Endometrial microvascular endothelial cells (primary cell): ENCODE data around the gene LATS2. TPM values are rescaled to one million over a fixed set of nuclear protein-coding genes. Genes with fewer than 3 reads are reported as not detected.

Experiments
- in situ Hi-C: cut with HindIII; loops from 2 replicates; pipeline ENCODE4 v1.10.0; 2017; ENCODE audit warnings: low sequenced_read_pairs, low pct_unique_long_range_greater_than_20kb; ENCODE audit errors: inconsistent ontology term
- total RNA-seq: library from RNA; depleted of rRNA; stranded (reverse); fragments of >200 nt; gene quantifications from one replicate; pipeline ENCODE4 v1.2.3, GENCODE V29; 2015; ENCODE audit errors: inconsistent ontology term

The LATS2 gene
- total RNA-seq, 1 donor from 2014 or later: 27.7 TPM

DNA sequence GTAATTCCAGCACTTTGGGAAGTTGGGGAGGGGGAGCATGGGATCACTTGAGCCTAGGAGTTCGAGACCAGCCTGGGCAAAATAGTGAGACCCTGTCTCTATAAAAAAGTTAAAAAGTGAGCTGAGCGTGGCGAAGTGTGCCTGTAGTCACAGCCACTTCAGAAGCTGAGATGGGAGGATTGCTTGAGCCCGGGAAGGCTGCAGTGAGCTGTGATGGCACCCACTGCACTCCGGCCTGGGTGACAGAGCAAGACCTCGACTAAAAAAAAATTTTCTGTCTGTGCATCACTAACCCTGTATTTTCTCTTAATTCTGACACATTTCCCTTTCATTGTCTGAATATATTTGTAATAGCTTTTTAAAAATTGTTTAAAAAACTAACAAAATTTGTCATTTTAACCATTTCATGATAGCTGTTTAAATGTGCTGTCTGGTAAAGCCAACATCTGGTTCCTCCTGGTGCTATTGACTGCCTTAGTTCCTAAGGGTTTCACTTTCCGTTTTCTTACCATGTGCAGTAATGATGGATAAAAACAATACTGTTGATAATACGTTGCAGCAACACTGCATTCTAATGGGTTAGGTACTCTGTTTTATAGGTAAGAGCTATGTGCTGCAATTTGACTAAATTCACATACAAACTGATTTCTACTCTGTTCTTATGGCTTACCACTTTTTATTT lies 29.7 kb downstream of the LATS2 start:
- in situ Hi-C loops: no loop called here

DNA sequence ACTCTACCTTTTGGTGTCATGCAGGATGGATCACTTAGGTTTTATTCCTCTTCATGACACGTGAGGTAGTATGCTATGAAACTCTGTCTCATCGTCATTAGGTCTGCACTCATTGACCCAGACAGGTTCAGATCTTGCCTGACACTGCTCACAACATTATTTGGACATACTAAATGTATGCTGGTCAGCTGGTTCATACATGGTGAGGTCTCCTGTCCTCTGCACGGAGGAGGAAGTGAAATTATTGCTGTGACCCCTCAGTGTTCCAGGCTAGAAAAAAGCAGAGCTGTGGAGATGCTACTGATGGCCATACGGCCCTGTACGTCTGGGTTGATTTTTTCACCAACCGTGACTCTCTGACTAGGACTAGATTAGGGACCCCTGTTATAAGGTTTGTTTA lies 35.8 kb downstream of the LATS2 start:
- in situ Hi-C loops: no loop called here

DNA sequence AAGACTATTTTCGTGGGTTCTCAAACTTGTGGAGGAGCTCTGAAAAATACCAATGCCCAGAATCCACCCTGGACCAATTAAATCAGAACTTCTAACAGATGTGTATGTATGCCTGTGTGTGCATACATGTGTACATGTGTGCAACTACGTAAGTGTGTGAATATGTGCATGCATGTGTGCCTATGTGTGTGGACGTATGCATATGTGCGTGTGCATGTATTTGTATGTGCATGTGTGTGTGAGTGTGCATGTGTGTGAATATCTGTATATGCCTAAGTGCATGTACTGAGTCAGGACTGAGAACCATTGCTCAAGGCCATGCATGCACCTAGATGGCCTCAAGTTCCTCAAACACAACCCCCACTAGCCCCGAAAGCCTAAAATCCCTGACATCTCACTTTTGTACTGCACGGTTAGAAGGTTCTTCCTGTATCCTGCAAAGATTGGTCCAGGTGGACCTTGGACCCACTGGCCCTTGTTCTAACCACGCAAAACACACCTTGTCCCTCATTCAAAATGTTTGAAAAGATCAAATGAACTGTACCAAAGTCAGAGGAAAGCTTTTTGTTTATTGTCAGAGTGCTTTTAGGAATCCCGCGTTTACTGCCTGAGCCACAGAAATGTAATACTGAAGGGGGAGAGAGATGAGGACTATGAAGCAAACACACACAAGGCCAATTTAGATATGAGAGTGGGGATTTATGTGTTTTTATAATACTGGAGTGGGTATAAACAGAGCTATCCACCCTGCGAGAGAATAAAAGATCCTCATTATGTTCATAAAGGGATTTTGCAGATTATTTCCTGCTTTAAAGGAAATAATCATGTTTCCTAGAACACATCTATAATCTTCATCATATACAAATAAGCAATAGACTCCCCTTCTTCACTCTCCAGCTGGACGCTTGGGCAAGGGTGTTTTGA lies 39.1 kb downstream of the LATS2 start:
- in situ Hi-C loops: no loop called here

DNA sequence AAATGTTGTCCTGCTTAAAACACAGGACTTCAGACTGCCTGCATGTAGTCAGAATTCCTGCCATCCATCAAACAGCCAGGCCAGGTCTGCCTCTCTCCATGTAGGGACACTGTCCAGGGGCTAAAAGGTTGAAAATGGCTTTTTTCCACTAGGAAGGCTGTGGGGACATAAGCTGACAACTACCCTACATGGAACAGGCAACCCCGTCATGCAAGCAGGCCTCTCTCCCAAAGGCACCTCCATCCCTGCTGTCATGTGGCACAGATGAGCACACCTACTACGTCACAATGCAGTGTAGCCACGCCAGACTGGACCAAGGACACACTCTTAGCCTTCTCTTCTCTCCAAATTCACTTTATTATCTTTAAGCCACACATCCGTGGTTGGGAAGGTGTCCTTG lies 40.8 kb downstream of the LATS2 start:
- in situ Hi-C loops: no loop called here

DNA sequence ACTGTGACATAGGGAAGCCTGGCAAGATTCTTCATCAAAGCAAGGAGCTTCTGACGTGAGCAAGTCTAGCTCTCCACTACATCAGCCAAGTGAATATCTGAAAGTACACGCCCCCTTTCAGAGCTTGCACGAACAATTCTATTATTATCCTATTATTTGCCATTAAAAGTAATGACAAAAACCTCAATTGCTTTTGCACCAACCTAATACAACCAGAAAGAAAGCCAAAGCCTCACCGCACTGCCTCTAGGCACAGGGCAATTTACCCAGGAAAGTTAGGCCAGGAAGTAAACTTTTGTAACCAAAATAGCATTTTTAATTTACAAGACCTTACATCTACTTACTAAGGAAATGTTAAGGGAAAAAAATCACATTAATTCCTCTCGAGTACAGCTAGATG lies 41.2 kb downstream of the LATS2 start:
- in situ Hi-C loops: no loop called here

DNA sequence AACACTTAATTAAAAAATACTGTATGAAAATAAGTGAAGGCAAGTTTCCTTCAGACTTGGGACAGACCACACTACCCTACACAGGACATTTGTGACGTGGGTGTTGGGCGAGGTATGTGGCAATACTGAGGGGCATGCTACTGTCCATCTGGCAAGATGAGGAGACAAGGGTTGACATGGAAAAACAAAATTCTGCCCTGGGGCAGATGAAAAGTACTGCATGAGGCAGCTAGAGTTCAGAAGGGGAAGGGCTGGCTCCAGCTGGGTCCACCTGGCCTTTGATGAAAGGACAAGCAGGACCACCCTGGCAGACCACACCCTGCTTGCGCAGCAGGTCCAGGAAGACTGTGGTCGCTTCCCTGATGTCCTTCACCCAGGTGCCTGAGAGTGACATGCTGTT lies 43.2 kb downstream of the LATS2 start:
- in situ Hi-C loops: no loop called here

DNA sequence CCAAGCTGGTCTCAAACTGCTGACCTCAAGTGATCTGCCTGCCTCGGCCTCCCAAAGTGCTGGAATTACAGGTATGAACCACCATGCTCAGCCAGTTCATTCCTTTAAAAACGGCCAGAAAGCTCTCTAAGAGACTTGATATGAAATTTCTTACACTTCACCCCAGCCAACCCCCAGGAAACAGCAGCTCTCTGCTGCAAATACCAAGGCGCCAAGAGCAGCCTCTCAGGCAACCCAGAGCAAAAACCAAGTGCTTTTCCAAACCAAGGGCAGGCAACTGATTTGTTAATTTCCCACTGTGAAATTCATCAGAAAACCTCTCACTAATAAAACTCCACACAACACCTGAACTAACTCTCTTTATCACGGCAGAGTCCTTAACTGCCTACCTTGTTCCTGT lies 44.9 kb downstream of the LATS2 start:
- in situ Hi-C loops: no loop called here

DNA sequence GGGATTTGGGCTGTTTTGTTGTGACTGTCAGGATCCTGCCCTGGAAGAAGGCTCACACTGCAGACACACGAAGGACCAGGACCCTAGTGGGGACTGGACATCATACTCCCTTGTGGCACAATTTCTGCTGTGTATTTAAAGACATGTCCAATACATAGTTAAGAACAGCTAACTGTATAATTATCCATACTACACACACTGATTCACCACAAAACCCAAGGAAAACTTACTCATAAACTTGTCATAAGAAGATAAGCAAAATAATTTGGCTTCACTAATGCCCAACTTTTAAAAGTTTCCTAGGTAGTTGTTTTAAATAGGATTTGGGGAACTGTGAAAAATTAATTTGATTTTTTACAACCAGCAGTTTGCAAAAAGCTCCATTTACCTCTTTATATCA lies 46.1 kb downstream of the LATS2 start:
- in situ Hi-C loops: no loop called here

DNA sequence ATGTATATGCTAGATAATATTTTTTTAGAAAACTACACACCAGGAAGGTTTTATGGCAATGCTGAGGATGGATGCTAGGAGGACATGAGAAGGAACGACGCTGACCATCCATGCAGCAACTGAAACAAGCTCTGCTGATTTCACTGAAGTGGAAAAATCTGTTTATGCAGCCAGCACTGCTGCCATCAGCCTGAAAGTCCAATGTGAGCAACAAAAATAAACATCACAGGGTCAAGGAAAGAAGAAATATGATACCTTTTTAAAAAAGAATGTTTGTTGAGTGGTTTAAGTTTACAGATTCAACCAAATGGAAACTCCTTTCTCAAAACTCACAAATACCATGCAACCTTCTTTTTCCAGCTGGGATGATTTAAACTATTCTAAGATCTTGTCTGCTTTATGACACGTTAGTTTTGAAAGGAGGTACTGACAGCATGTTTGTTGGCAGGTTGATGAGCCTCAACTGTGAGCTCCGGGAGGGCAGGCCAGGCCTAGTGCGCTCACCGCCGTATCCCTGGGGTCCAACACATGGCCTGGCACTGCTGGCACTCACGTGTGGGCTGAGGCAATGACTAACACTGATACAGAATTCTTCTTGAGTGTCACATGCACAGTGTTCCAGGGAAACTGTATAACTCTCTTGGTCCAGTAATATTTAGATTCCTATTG lies 46.8 kb downstream of the LATS2 start:
- in situ Hi-C loops: no loop called here

DNA sequence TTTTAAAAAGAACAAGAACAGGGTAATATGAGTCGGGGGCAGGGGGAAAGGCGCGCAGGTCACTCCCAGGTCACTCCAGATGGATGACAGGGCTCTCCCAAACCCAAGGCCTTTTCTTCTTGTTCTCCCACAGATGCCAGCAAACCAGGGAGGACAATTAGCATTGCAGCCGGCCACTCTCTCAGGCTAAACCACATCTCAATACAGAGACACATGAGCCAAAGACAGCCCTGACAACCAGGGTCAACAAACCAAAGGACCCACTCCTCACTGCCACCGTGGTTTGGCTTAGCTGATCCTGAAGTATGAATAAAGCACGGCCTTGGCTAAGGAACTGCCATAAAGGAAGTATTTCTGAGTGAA lies 47.3 kb downstream of the LATS2 start:
- in situ Hi-C loops: no loop called here

DNA sequence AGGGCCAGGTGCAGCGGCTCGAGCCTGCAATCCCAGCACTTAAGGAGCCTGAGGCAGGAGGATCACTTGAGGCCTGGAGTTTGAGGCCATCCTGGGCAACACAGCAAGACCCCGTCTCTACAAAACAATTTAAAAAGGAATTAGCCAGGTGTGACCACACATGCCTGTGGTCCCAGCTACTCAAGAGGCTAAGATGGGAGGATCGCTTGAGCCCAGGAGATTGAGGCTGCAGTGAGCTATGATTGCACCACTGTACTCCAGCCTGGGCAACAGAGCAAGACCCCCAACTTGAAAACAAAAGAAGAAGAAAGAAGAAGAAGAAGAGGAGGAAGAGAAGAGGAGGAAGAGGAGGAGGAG lies 47.7 kb downstream of the LATS2 start:
- in situ Hi-C loops: no loop called here

DNA sequence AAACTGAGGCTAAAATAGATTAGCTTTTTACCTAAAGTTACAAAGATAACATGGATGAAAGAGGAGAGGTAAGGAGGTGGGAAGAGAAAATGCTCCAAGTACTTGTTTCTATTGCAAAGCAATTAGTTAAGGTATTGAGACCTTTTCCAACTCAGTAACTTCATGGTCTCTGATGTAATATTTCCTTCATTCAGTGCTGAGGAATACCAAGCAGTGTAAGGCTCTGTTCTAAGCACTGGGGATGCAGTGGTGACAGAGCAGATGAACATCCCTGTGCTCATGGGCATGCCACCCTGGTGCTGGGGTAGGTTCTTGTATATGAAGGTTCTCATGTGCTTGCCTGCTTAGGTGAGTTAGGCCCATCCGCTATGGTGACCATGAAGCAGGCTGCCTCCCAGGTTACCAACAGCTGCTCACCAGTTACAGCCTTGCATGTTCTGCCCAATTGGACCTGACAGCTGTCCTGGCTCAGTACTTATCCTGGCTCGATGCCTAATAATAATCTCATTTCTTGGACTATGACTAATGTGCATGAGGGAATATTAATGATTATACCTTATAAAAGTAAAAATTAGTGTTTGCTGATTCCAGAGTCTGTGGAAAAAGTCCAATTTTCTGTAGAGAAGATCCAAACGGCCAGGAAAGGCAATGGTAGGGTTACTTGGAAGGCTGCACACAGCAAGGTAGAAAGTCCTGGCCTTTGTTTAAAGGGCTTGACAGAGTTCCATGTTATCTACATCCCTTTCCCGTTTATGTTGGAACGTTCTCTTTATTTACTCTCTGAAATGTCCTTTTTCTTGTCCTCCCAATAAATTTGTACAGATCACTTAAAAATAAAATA lies 48.3 kb downstream of the LATS2 start:
- in situ Hi-C loops: no loop called here

DNA sequence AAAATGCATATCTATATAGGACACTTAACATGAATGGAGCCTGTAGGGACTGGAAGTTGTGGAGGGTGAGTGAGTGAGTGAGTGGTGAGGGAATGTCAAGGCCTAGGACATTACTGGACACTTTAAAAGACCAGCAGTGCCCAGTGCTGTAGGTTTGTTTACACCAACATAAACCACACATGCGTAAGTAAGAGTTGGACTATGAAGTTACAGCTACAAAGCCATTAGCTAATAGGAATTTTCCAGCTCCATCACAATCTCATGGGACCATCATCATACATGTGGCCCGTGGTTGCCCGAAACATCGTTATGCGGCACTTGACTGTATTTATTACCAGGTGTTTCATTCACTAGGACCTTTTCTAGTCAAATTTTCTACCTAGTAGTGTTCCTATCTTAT lies 49.2 kb downstream of the LATS2 start:
- in situ Hi-C loops: no loop called here

DNA sequence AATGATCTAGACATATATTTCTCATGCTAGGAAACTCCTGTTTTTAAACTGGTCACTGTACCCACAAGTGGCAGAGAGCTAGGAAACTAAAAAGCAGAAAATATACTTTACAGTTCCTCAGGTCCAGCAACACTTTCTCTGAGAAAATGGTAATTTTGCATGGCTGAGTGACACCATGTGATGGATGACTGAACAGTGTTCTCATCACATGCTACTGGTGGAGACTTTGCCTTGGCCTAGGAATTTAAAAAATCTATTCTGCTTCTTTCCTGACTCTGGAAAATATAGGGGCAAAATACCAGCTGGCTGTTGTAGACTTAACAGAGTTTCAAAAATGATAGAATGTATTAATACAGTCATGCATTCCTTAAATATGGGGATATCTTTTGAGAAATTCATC lies 50.0 kb downstream of the LATS2 start:
- in situ Hi-C loops: no loop called here

DNA sequence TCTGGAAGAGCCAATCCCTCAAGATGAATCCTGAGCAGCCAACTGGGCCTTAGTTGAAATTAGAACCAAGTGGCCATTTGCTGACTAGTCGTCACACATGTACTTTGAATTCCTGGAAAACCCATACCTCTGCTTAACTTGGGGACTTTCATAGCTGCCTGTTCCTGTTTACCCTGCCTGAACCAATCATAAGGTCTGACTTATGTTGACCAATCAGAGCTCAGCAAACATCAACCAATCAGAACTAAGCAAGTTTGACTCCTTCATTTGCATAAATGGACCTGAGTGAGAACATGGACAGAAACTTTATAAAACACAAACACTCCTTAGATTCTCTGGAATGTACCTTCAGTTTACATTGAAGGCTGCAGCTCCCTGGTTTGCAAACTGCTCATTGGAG lies 50.8 kb downstream of the LATS2 start:
- in situ Hi-C loops: no loop called here

DNA sequence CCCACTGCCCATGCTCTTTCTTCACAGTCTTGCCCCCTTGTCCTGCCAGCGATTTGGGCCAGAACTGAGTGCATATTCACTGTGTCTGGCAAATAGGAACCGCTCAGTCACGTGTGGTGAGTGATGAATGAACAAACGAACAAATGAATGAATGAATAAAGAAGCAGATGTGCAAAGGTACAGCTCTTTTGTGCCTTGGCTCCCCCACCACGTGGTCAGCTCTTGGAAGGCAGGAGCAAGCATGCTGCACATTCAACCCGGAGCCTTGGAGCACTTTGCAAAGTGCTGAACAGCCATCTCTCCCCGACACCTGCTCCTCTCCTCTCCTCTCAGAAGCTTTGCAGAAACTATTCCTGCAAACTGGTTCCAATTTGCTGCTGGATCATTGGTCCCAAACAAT lies 52.4 kb downstream of the LATS2 start:
- in situ Hi-C loops: no loop called here

DNA sequence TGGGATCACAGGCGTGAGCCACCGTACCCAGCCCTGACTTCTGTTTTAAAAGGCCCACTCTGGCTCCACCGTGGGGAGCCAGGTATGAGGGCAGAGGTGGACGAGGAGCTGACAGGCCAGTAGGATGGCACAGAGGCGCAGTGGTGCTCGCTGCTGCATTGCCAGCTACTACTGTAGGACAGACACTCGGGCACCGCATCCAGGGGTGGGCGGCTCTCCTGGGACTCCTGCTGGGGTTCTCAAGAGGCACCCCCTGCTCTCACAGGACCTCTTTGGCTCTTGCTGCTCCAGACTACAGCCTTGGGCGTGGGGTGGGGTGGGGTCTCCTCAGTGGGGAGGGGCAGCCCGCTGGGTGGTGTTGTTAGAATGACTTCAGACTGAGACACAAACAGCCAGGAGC lies 53.4 kb downstream of the LATS2 start:
- in situ Hi-C loops: no loop called here

DNA sequence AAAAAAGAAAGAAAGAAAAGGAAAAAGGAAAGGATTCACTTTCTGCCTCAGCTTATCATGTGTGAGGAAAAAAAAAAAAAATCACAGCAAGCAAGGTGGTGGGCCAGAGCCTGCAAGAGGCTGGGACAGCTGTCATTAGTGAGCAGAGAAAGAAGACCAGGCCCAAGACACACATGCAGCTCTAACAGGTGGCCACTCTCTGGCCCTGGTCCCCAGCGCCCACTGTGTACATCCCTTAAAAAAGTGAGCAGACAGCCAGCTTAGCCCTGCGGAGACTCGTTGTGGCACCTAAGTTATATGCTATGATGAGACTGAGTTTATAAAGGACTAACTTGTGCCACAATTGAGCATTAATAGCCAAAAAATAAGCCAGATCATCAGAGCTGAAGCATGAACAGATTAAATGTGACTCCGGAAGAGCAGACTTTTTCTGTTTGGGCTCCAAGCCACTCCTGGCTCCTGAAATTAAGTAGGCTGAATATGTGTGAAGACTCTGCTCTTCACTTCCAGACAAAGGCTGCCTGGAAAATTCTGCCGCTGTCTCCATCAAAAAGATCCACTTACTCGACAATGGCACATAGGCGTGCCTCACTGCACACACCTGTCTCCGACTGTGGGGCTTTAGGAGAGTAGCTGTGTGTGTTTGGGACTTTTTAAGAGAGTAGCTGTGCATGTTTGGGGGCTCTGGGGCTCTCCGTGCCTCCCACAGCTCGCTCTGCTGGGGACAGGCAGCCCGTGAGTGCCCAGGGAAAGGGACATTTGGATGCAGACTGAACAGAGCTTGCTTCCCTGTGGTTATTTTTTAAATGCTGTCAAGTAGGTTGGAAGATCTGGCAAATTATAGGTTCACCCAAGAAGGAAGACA lies 55.0 kb downstream of the LATS2 start:
- in situ Hi-C loops: no loop called here
